ENCODE results near the gene TMEM178B. TPM values are rescaled to one million over a fixed set of nuclear protein-coding genes. Genes with fewer than 3 reads are reported as not detected.

Gene TMEM178B
- total and polyA plus RNA-seq, 2 donors (not counting 1 experiment from before 2014, with no cell fraction given), result 0.28 to 0.96 TPM

DNA sequence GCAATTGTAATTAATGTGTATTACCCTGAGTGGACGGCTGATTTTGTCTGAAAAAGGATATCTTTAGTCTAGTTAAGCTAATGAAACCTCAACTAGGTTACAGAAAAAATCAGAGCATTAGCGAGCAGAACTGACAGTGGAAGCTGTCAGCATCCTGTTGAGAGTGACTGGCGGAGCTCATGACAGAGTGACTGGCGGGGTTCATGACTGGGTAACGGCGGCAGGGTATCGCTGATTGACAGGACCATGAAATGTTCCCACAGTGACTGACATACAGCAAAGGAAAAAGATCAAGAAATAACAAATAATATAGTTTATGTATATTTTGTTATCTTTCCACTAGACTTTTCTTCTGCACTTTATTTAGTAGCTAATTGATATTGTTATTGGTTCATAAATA lies 274.9 kb downstream of the TMEM178B start:
- TF ChIP-seq, protein P1, sequence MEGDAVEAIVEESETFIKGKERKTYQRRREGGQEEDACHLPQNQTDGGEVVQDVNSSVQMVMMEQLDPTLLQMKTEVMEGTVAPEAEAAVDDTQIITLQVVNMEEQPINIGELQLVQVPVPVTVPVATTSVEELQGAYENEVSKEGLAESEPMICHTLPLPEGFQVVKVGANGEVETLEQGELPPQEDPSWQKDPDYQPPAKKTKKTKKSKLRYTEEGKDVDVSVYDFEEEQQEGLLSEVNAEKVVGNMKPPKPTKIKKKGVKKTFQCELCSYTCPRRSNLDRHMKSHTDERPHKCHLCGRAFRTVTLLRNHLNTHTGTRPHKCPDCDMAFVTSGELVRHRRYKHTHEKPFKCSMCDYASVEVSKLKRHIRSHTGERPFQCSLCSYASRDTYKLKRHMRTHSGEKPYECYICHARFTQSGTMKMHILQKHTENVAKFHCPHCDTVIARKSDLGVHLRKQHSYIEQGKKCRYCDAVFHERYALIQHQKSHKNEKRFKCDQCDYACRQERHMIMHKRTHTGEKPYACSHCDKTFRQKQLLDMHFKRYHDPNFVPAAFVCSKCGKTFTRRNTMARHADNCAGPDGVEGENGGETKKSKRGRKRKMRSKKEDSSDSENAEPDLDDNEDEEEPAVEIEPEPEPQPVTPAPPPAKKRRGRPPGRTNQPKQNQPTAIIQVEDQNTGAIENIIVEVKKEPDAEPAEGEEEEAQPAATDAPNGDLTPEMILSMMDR (IDR thresholded peaks at IDR 0.05), result no peak
- no peak for TF ChIP-seq EZH2 (IDR thresholded peaks at IDR 0.05; ENCODE audit: borderline replicate concordance, insufficient read depth, low read depth, low read length, poor library complexity, severe bottlenecking)
- no peak overlapping the region for H2AFZ ChIP-seq (ENCODE audit: insufficient read depth, low read depth, low read length, poor library complexity, severe bottlenecking)
- H3K4me1 ChIP-seq (ENCODE audit: control insufficient read depth in 2 of 2, insufficient read depth in 2 of 2, low read length in 2 of 2), result no peaks in the 10 kb centered on the region
- intact Hi-C loops (cut with micrococcal nuclease), result no loop called here
- no peak overlapping the region for H3K4me2 ChIP-seq (replicated peaks; ENCODE audit: low read depth, low read length, poor library complexity, severe bottlenecking)
- 84% methylated on average over 3 of the region's 7 CpGs for WGBS (ENCODE audit: insufficient coverage)
- Mint-ChIP-seq H3K9me3 (ENCODE audit: insufficient read depth) (no peaks in the 10 kb centered on the region), H3K27me3 (peaks cover 18% of the 10 kb centered on the region), H3K4me3 (no peak overlapping the region), H3K4me1 (no peaks in the 10 kb centered on the region), H3K27ac (no peak overlapping the region)
- DNase-seq, result no peak
- H3K79me2 ChIP-seq (ENCODE audit: control insufficient read depth, insufficient read depth, low read length), result no peaks in the 10 kb centered on the region
- H3K27ac ChIP-seq (ENCODE audit: low read length in 2 of 2), result no peak overlapping the region
- no peak overlapping the region for H3K4me3 ChIP-seq (ENCODE audit: control extremely low read depth in 1 of 5, extremely low read depth in 1 of 5, insufficient read depth in 1 of 5, low read depth in 2 of 5, low read length in 4 of 5)
- no peaks in the 10 kb centered on the region for H3K36me3 ChIP-seq (replicated peaks in 1 of 2; ENCODE audit: control extremely low read depth in 1 of 2, control insufficient read depth in 1 of 2, extremely low read depth in 1 of 2, insufficient read depth in 2 of 2, low read length in 1 of 2)
- CTCF ChIA-PET, result no interaction called here
- H4K20me1 ChIP-seq (ENCODE audit: control insufficient read depth, insufficient read depth, low read length, poor library complexity, severe bottlenecking), result no peaks in the 10 kb centered on the region
- peaks cover 0 to 3% (median 0%) of the 10 kb centered on the region in 4 experiments for H3K27me3 ChIP-seq (replicated peaks in 1 of 4; ENCODE audit: control extremely low read depth in 1 of 4, control insufficient read depth in 3 of 4, insufficient read depth in 4 of 4, low read length in 3 of 4)
- no peaks in the 10 kb centered on the region for H3K9me3 ChIP-seq (ENCODE audit: control extremely low read depth in 1 of 3, control insufficient read depth in 2 of 3, insufficient read depth in 1 of 3, low read length in 2 of 3)
- ATAC-seq (ENCODE audit: low read depth), result no peak
- POLR2A ChIA-PET, result no interaction called here
- no peak overlapping the region for H3K9ac ChIP-seq (ENCODE audit: low read length)

DNA sequence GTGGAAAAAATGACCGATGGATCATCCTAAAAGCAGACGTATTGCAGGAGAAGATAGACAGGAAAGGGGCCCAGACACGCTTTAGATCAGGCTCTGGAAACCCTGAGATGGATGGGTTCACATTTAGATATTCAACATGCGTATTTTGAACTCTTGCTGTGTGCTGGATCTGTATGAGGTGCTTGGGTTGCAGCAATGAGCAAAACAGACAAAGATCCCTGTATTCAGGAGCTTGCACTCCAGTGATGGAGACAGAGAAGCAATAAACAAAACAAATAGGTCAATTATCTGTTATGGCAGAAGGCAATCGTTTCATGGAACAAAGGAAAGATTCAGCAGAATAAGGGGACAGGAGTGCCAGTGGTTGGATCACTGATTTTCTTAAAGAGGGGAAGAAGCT lies 275.5 kb downstream of the TMEM178B start:
- Mint-ChIP-seq H3K27ac (no peak overlapping the region), H3K4me1 (no peaks in the 10 kb centered on the region), H3K4me3 (no peak overlapping the region), H3K9me3 (ENCODE audit: insufficient read depth) (no peaks in the 10 kb centered on the region), H3K27me3 (peaks cover 18% of the 10 kb centered on the region)
- H3K4me3 ChIP-seq (ENCODE audit: control extremely low read depth in 1 of 5, extremely low read depth in 1 of 5, insufficient read depth in 1 of 5, low read depth in 2 of 5, low read length in 4 of 5), result no peak overlapping the region
- no peak overlapping the region for H3K27ac ChIP-seq (ENCODE audit: low read length in 2 of 2)
- intact Hi-C loops (cut with micrococcal nuclease), result no loop called here
- H3K9ac ChIP-seq (ENCODE audit: low read length), result no peak overlapping the region
- peaks cover 0 to 3% (median 0%) of the 10 kb centered on the region in 4 experiments for H3K27me3 ChIP-seq (replicated peaks in 1 of 4; ENCODE audit: control extremely low read depth in 1 of 4, control insufficient read depth in 3 of 4, insufficient read depth in 4 of 4, low read length in 3 of 4)
- DNase-seq (no peak), ATAC-seq (ENCODE audit: low read depth) (no peak)
- no peak overlapping the region for H3K4me2 ChIP-seq (replicated peaks; ENCODE audit: low read depth, low read length, poor library complexity, severe bottlenecking)
- 100% methylated on average over 3 of the region's 5 CpGs for WGBS (ENCODE audit: insufficient coverage)
- no peaks in the 10 kb centered on the region for H4K20me1 ChIP-seq (ENCODE audit: control insufficient read depth, insufficient read depth, low read length, poor library complexity, severe bottlenecking)
- CTCF ChIA-PET, result no interaction called here
- no peaks in the 10 kb centered on the region for H3K36me3 ChIP-seq (replicated peaks in 1 of 2; ENCODE audit: control extremely low read depth in 1 of 2, control insufficient read depth in 1 of 2, extremely low read depth in 1 of 2, insufficient read depth in 2 of 2, low read length in 1 of 2)
- no peaks in the 10 kb centered on the region for H3K4me1 ChIP-seq (ENCODE audit: control insufficient read depth in 2 of 2, insufficient read depth in 2 of 2, low read length in 2 of 2)
- no peak for TF ChIP-seq EZH2 (IDR thresholded peaks at IDR 0.05; ENCODE audit: borderline replicate concordance, insufficient read depth, low read depth, low read length, poor library complexity, severe bottlenecking)
- TF ChIP-seq, protein P1 (IDR thresholded peaks at IDR 0.05), result no peak
- H2AFZ ChIP-seq (ENCODE audit: insufficient read depth, low read depth, low read length, poor library complexity, severe bottlenecking), result no peak overlapping the region
- H3K79me2 ChIP-seq (ENCODE audit: control insufficient read depth, insufficient read depth, low read length), result no peaks in the 10 kb centered on the region
- POLR2A ChIA-PET, result no interaction called here
- no peaks in the 10 kb centered on the region for H3K9me3 ChIP-seq (ENCODE audit: control extremely low read depth in 1 of 3, control insufficient read depth in 2 of 3, insufficient read depth in 1 of 3, low read length in 2 of 3)

Measured in B cell (primary cell).